NCI-H1436 (cell line): Measurements from ENCODE around the gene DYNC2H1.
"Not testable (repeated sequence)": the region's sequence is repeated elsewhere in the genome, so short reads cannot be mapped to it uniquely, and the experiment has no call there.

Source experiments
- DNase-seq: peaks from one replicate; lab custom pipeline; 2025; lab: John Stamatoyannopoulos, UW

The DYNC2H1 gene

DNA sequence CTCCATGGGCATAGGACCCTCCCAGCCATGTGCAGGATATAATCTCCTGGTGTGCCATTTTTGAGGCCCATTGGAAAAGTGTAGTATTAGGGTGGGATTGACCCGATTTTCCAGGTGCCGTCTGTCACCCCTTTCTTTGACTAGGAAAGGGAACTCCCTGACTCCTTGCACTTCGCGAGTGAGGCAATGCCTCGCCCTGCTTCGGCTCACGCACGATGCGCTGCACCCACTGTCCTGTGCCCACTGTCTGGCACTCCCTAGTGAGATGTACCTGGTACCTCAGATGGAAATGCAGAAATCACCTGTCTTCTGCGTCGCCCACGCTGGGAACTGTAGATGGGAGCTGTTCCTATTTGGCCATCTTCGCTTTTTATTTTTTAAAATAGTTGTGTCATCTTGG, 32.8 kb downstream of the DYNC2H1 start:
- DNase-seq, result not testable (repeated sequence)

DNA sequence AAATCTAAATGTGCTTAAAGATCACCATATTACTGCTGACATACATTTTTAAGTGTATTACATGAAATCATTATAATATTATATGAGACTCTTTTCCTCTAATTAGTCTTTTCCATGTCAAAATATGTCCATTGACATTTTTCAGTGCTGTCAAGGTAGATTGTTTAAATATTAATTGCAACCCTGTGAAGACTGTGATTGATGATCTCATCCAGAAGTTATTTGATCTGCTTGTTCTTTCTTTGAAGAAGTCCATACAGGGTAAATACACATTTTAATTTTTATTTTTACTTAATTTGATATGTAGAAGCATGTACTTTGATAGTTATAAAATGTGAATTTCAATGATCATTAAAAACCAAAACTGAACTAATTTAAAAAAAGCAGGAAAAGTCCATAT, 38.4 kb downstream of the DYNC2H1 start:
- no peak for DNase-seq

DNA sequence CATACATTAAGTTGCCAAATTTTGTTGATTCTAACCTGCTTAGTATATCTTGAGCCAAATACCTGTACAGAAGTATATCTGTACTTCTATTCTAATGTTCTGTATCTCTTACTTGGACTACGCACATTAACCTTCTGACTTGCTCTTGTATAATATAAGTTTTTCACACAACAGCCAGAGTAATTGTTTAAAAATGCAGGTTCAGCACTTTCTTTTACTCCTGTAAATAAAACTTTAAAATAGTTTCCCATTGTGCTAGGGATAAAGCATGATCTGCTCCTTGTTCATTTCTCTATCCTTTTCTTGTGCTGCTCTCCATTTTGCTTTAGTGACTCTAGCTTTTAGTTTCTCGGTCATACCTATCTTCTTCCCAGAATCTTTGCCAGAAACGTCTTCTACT, 48.3 kb downstream of the DYNC2H1 start:
- no peak for DNase-seq

DNA sequence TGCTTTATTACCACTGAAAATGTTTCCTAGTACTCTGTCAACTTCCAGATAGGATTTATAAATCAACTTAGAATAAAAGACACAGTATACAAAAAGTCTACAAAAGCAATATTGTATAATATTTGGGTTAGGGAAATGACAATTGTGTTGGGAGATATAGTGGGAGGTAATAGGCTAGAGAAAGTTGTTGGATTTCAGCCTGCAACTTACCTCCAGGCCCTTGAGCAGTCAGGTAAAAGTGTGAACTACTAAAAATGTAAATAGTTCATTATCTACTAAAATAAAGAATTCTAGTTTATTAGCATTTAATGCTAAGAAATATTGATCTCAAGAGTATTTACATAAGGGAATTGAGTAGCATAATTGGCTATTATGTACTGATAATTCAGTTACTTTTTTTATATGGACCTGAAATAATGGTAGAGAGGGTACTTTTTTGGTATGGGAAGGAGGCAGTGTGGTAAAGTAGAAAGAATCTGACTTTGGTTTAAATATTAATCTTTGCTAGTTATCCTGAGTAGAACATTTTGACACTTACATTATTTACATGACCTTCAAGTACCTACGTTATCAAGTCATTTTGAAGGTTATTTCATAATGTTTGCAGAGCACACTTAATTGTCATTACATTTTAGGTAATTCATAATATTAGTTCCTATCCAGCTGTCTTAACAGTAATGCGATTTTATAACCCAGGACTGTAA, 55.0 kb downstream of the DYNC2H1 start:
- DNase-seq, result no peak

DNA sequence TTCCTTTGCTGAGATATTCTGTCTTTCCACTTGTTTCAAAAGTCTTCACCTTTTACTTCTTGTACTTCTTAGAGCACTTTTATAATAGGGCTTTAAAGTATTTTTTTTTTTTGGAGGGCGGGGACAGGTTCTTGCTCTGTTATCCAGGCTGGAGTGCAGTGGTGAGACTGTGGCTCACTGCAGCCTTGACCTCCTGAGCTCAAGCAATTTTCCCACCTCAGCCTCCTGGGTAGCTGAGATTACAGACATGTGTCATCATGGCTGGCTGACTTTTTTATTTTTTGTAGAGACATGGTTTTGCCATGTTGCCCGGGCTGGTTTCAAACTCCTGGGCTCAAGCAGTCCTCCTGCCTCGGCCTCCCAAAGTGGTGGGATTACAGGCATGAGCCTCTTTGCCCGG, 57.9 kb downstream of the DYNC2H1 start:
- no peak for DNase-seq

DNA sequence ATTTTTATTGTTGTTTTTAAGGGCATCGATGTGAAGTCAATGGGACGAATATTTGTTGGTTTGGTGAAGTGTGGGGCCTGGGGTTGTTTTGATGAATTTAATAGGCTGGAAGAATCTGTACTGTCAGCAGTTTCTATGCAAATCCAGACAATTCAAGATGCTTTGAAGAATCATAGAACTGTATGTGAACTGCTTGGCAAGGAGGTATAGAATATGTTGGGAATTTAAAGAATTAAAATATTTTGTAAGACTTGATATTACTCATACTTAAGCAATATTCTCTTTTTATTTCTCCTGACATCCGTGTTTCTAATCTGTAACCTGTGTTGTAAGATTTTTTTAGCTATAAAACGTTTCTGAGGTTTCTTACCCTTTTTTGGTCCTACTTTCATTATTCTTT, 61.6 kb downstream of the DYNC2H1 start:
- DNase-seq, result no peak

DNA sequence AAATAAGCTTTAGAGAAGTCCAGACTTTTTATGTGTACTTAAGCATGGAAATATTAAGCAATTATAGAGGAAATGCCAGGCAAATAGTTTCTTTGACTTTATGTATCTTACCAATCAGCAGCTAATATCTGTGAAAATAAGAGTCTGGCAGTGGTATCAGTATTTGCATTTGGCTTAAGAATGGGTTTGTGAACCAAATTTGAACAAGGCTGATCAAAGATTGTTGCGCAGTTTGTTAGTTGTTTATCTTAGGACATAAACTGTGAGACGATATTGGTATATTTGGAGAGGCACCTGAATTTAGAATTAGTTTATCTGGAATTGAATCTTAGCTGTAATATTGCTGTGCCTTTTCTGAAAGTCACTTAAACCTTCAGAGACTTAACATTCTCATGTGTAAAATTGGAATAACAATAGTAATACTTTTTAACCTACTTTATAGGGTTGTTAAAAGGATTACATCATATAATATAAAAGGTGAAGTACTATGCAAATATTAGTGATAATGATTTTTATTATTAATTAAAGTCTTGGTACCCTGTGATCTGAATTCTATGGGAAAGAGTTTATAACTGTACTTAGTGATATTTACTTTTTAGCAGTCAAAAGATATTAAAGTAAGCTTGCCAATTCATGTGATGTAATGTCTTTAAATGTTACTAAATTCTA, 66.4 kb downstream of the DYNC2H1 start:
- no peak for DNase-seq

DNA sequence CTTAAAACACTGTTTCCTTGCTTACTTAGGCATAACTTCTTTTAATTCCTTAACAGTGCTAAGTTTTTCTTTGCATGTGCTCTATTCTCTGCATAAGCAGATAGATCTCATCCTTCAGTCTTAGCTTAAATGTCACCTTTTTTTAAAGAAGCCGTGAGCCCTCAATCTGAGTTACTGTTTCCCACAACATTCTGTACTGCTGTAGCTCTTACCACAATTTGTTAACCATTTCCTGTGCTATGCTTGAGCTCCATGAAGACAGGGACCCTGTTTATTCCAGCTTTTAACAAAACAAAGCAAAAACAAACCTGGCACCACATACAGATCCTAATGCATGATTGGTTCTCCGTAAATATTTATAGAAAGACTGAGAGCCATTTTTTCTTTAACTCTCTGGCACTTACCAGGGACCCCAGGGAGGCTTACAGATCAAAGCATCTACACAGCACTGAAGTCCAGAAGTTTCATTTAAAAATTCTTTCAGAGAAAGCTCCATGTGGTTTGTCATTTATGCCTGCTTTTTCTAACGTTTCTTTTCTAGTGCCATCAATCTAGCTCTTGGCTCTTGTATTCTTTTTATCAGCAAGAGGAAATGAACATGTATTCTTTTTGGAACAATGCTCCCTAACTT, 74.9 kb downstream of the DYNC2H1 start:
- no peak for DNase-seq

DNA sequence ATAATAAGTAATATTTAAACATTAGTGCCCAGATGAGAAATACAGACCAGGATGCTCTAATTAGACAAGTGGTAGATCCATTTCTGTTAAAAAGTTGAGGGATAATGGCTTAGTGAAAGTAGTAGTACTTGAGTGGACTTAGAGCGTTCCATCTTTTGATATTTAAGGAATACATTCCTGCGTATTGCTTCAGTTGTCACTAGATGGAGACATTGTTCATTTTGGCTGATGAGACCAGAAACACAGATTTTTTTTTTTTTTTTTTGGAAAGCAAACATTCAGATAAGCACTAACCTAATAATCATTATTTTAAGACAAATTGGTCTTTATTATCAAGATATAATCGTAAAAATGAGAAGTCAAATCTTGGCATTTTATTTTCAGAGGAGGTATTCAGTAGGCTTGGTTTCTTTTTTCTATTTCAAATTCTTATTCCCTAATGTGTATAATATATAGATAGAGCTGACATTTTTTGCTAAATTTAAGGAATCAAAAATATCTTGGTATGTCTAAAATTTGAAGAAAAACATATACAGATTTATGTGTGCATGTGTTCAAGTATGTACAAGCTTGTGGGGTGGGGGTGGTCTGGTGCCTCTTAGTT, 92.9 kb downstream of the DYNC2H1 start:
- no peak for DNase-seq

DNA sequence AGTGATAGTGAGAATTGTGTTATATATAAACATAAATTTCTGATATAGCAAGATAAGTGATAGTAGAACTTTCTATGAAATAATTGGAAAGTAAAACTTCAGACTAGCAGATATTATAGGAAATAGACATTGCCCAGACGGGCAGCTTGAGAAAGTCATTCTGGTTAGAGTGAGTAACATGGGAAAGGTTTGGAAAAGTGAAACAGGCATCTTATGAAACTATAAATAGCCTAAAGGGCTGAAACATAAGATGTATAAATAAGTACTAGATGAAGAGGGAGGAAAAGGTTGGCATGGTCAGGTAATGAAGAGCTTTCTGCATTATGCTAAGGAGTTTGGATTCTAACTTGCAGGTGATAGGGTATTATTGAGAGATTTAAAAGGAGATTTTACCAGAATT, 101.3 kb downstream of the DYNC2H1 start:
- DNase-seq, result no peak

DNA sequence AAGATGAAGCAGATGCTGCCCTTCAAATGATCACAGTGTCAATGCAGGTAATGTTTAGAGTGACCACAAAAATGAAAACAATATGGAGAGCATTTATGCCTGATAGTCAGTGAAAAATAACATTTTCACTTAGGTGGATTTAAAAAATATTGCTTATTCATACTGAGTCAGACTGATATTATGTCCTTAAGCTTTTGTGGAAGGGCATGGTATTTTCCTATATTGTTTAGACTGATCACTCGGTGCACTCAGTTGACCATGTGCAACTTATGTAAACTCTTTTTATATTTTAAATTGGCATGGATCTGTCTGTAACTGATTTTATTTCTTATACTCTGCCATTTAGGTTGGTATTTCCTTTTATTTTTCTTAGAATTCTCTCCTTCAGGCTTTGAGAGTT, 106.6 kb downstream of the DYNC2H1 start:
- DNase-seq, result no peak

DNA sequence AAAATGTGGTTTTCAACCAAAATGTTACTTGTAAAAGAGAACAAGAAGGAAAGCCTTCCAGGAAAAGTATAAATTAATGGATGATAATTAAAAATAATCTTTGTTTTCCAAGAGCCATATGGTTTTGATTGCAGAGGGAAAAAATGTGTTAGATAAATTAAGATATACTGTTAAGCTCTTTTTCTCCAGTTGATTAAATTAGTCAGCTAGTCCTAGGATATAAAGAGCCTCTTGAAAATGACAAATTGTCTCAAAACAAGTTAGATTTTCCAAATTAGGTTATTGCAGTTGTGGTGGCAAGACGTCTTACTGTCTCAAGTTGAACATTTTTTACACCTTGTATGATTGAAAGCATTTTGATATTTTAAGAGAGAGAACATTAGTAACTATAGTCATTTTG, 110.9 kb downstream of the DYNC2H1 start:
- DNase-seq, result no peak

DNA sequence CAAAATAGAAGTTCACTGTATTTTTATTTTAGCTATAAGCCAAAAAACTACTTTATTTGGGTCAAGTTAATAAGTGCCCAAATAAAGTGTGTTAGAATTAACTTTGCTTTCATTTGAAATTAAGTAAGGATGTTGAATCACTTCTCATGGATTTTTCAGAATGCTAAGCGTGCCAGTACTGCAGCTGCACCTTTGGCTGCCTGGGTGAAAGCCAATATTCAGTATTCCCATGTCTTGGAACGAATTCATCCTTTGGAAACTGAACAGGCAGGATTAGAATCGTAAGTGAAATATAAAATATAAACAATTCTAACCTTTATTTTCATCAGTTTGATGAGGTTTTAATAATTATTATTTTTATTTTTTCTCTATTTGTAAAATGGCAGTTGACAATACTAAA, 113.6 kb downstream of the DYNC2H1 start:
- DNase-seq, result no peak

DNA sequence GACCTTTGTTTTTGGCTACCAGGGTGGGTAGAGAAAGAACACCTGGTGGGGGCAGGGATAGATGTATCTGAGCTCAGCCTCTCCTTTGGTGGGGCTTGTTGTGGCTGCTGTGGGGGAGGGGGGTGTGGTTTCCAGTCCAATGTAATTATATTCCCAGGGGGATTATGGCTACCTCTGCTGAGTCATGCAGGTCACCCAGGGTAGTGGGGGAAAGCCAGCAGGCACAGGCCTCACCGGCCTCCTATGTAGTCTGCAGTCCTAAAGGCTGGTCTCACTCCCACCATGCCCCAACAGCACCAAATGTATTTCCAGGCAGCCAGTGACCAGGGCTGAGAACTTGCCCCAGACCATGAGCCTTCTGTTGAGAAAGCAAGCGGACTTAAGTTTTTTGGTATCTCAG, 119.6 kb downstream of the DYNC2H1 start:
- no peak for DNase-seq

DNA sequence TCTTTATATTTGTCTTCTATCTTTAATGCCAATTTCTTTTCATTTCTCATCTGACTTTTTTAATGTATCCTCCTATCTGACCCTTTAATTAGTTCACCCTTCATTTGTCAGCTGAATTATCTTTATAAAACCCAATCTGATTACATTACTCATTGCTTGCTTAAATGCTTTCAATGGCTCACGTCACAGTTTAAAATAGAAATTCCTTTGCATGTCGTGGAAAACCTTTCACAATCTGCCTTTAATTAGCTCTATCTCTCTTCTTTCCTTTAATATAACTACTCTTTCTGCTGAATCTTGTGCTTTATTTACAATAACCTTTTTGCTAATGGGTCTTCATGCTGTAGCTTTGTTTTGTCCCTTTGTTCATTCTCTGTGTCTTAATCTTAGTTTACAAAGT, 125.7 kb downstream of the DYNC2H1 start:
- no peak for DNase-seq

DNA sequence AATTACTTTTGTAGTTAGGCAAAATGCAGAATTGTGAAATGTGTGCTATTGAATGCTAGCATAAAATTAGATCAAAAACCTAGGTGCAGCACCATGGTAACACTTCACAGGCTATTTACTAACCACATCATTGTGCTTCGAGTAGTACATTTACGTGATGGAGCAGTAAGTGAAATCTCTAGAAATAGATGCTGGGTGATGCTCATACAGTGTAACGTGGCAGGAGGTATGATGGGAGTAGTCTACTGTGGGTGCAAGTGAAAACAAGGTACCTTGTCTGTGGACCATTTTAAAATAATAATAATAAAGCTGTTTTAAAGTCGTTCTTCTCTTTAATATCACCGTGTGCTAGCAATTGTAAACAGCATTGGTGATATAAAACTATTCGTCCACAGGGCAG, 132.3 kb downstream of the DYNC2H1 start:
- DNase-seq, result no peak

DNA sequence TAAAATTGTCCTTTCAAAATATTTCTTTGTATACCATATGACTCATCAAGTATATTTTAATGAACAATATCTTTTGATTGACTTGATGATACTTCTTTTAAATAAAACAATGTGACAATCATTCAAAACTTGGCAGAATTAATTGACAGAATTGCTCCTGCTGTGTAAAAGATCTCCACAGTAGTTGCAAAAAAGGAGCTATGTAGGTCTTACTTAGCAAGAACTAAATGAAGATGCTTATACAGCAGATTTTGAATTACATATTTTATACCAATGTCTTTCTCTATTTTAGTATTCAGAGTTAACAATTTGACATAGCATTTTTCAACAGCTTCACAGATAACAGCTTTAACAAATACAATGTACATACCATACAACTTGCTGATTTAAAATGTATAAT, 144.9 kb downstream of the DYNC2H1 start:
- DNase-seq, result no peak

DNA sequence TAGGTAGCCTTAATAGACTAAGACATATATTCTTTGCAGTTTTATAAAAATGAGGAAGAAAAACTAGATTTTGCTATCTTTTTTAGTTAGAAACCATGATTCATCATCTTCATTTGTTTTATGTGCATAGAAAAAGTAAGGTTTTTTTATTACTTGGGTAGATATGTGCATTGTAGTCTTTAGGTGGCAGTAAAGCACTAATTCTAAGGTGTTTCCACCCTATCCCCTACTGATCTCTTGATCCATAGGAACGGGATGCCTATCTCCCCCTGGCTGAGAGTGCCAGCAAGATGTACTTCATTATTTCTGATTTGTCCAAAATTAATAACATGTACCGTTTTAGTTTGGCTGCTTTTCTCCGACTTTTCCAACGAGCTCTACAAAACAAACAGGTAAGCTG, 148.1 kb downstream of the DYNC2H1 start:
- no peak for DNase-seq

DNA sequence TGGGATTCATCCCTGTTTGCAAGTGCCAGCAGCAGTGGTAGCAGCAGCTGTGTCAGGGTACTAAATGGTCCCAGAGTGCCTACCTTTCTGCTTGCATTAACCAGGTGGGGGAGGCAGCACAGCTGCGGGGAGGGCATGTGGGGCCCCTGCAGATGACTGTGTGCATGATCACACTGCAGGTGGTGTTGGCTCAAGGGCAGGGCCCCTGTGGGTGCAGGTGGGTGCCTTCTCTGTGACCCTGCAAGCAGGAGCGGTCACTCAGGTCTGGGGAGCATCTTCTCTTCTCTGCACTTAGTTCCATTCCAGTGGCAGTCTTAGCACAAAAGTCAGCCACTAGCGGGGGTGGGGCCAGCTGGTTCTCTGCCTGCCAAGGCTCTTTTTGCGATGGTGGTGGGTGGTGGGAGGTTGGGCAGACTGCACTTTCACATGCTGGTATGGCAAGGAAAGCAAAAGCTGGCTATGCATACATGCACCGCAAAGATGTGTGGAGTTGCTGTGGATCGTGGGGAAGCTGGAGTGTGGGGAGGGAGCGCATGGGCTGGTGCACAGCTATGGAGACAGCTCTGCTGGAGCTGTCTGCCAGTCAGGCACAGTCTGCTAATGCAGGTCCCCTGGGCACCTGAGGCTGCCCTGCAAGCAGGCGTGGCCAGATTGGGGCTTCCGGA, 157.1 kb downstream of the DYNC2H1 start:
- DNase-seq, result no peak

DNA sequence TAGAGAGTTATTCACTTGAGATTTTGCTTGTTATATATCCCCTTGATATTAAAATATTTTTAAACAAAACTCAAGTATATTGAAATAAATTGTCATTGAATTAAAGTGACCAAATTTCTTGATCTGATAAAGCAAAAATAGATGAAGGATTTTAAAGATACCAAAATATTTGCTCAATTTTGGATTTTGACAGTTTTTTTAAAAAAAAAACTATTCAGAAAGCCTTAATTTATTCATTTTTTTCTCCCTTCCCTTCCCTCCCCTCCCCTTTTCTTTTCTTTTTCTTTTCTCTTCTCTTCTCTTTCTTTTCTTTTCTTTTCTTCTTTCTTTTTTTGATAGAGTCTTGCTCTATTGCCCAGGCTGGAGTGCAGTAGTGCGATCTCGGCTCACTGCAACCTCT, 163.7 kb downstream of the DYNC2H1 start:
- DNase-seq, result no peak

DNA sequence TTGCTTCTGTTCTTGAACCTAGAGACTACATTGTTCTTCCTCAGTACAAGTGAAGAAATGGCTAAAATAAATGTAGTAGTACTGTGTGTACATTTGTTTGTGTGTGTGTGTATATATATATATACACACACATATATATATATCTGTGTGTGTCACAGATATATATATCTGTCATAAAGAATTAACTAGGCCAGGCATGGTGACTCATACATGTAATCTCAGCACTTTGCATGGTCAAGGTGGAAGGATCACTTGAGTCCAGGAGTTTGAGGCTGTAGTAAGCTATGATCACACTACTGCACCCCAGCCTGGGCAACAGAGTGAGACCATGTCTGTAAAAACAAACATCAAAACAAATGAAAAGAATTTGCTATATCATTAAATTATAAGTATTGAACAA, 164.8 kb downstream of the DYNC2H1 start:
- no peak for DNase-seq

DNA sequence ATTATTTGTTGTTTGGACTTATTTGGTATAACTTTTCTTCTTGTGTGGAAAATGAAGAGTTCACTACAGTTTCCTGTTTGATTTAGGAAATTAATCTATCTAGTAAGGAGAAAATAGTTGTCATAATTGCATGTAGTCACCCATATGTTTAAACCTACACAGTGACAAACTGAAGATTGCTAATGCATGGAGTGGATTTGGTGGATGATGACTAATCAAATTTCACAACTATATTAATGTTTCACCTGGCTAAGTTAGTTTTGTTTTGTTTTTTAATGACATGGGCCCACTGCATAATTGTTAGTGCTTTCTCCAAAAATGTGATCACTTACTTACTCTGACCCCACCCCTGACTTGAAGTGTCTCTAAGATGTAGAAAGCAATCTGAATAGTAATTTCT, 170.6 kb downstream of the DYNC2H1 start:
- no peak for DNase-seq

DNA sequence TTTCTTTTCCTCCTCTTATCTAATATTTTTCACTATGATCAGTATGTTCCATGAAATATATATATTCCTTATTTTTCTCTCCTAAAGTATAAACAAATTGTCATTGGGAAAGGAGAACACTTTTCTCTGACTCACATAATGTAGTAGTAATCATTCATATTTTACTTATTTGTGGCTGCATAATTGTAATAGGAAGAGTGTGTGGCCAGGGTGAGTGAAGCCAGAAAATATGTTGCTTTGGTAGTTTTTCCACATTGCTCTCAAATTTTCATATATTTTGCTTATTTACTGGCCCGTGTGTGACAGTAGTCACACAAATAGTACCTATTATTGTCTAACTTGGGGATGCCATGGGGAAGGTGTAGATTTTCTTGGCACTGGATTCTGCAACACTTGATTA, 172.1 kb downstream of the DYNC2H1 start:
- no peak for DNase-seq
